ENCODE measurements around the gene STAB1. TPM values are rescaled to one million over a fixed set of nuclear protein-coding genes. Genes with fewer than 3 reads are reported as not detected.

STAB1 gene
- total and polyA plus RNA-seq, 2 experiments from 2014 or later = 0.90 to 1.9 TPM

DNA sequence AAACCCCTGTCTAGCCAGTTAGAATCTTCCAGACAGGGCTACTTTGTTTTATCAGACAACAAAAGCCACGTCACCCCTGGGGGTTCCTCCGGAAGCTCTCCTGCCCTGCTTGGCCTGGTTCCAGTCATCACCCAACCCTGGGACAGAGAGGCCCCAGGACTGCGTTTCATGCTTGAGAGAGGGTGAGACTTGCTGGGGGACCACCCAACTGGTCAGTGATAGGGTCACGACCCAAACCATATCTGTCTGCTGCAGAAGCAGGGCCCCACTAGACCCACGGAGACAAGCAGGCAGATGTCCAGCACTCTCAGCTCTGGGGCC, 37.3 kb downstream of the STAB1 start:
- H3K27ac ChIP-seq (ENCODE audit: low read depth) = no peak overlapping the region
- no peak overlapping the region for H3K27ac Mint-ChIP-seq
- peak overlapping the region; percentile 80 for H3K4me3 ChIP-seq
- H3K4me1 Mint-ChIP-seq = peaks cover 26% of the 10 kb centered on the region
- H3K9me3 Mint-ChIP-seq = no peaks in the 10 kb centered on the region
- no peaks in the 10 kb centered on the region for H3K9me2 ChIP-seq (ENCODE audit: insufficient read depth)
- ATAC-seq (no peak), DNase-seq (ENCODE audit: low spot score) (no peak)
- H3K4me1 ChIP-seq (ENCODE audit: insufficient read depth) = peaks cover 28% of the 10 kb centered on the region
- H3K4me2 ChIP-seq = peak overlapping the region; percentile 97
- H3F3A ChIP-seq (replicated peaks; ENCODE audit: low read depth) = peaks cover 18% of the 10 kb centered on the region
- peaks cover 44% of the 10 kb centered on the region for H3K79me2 ChIP-seq (replicated peaks; ENCODE audit: insufficient read depth)
- no peaks in the 10 kb centered on the region for H3K36me3 ChIP-seq (ENCODE audit: insufficient read depth)
- H3K27me3 ChIP-seq (ENCODE audit: insufficient read depth) = no peaks in the 10 kb centered on the region
- peaks cover 22% of the 10 kb centered on the region for H3K36me3 Mint-ChIP-seq (ENCODE audit: low read depth)
- H3K4me3 Mint-ChIP-seq = peak overlapping the region; percentile 84
- TF ChIP-seq EZH2phosphoT487 (IDR thresholded peaks at IDR 0.05; ENCODE audit: unreplicated experiment) = no peak
- no peak for TF ChIP-seq POLR2AphosphoS5 (IDR thresholded peaks at IDR 0.05; ENCODE audit: low read depth)
- no peak for TF ChIP-seq ZNF331 (CRISPR knock-in tag; IDR thresholded peaks at IDR 0.05; ENCODE audit: low read depth)
- TF ChIP-seq STAT1 (IDR thresholded peaks at IDR 0.05; ENCODE audit: unreplicated experiment) = no peak
- TF ChIP-seq ZNF114 (CRISPR knock-in tag; IDR thresholded peaks at IDR 0.05) = no peak
- H3K27me3 Mint-ChIP-seq (ENCODE audit: insufficient read depth, low read depth, poor library complexity) = peaks cover 24% of the 10 kb centered on the region
- H4K20me1 ChIP-seq (replicated peaks; ENCODE audit: insufficient read depth) = peaks cover 20% of the 10 kb centered on the region
- H2AFZ ChIP-seq = no peak overlapping the region

DNA sequence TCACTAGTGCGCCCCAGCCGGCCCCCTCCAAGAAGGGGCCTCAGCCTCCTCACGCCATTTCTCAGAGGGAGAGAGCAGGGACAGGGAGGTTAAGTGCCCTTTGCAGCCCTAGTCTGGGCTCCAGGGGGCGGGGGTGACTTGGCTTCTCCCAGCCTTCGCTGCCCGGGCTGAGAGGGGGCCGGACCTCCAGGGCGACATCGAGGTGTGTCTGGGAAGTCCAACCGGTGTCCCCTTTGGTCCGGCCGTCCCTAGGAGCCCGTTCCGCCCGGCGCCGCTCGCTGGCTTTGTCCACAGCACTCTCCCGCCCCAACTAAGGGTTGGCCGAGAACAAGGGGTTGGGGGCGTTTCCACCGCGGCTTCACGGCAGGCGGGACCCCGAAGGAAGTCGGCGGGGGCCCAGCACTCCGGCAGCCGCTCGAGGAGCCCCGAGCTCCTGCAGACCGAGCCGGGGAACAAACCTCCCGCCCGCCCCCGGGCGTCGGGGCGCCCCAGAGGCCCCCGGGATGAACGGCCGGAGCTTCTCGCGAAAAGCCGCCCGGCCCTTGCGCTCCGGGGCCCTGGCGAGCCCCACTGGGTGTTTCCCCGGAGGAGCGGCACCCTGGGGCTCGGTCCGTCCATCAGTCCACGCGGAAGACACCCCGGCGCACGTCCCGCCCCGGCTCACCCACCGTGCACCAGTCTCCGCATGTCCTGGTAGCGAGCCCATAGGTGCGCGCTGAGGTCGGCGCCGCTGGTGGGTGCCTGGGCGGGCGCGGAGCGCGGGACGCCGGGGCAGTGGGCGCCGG, 37.9 kb downstream of the STAB1 start:
- peak; percentile 70 for DNase-seq (ENCODE audit: low spot score)
- TF ChIP-seq, protein P1, sequence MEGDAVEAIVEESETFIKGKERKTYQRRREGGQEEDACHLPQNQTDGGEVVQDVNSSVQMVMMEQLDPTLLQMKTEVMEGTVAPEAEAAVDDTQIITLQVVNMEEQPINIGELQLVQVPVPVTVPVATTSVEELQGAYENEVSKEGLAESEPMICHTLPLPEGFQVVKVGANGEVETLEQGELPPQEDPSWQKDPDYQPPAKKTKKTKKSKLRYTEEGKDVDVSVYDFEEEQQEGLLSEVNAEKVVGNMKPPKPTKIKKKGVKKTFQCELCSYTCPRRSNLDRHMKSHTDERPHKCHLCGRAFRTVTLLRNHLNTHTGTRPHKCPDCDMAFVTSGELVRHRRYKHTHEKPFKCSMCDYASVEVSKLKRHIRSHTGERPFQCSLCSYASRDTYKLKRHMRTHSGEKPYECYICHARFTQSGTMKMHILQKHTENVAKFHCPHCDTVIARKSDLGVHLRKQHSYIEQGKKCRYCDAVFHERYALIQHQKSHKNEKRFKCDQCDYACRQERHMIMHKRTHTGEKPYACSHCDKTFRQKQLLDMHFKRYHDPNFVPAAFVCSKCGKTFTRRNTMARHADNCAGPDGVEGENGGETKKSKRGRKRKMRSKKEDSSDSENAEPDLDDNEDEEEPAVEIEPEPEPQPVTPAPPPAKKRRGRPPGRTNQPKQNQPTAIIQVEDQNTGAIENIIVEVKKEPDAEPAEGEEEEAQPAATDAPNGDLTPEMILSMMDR (conservative IDR thresholded peaks at IDR 0.05; ENCODE audit: low read depth in 2 of 2) = 0 out of 4 replicates have a peak, but pooled peaks of 1 of the 2 experiments have one; percentile 0
- TF ChIP-seq NANOG (IDR thresholded peaks at IDR 0.05; ENCODE audit: borderline replicate concordance) = no peak
- TF ChIP-seq JUNB (IDR thresholded peaks at IDR 0.05; ENCODE audit: unreplicated experiment) = no peak
- Histone ChIP-seq H2AFZ (no peak overlapping the region), H4K20me1 (replicated peaks; ENCODE audit: insufficient read depth) (peaks cover 26% of the 10 kb centered on the region), H3K36me3 (ENCODE audit: insufficient read depth) (no peaks in the 10 kb centered on the region), H3F3A (replicated peaks; ENCODE audit: low read depth) (peaks cover 18% of the 10 kb centered on the region), H3K4me1 (ENCODE audit: insufficient read depth) (peaks cover 34% of the 10 kb centered on the region), H3K79me2 (replicated peaks; ENCODE audit: insufficient read depth) (peaks cover 50% of the 10 kb centered on the region), H3K4me3 (peak overlapping the region; percentile 80), H3K27me3 (ENCODE audit: insufficient read depth) (no peaks in the 10 kb centered on the region), H3K4me2 (peak overlapping the region; percentile 97), H3K27ac (ENCODE audit: low read depth) (no peak overlapping the region), H3K9me2 (ENCODE audit: insufficient read depth) (no peaks in the 10 kb centered on the region)
- Mint-ChIP-seq H3K27me3 (ENCODE audit: insufficient read depth, low read depth, poor library complexity) (peaks cover 26% of the 10 kb centered on the region), H3K27ac (no peak overlapping the region), H3K4me1 (peaks cover 31% of the 10 kb centered on the region), H3K9me3 (no peaks in the 10 kb centered on the region), H3K36me3 (ENCODE audit: low read depth) (peaks cover 18% of the 10 kb centered on the region), H3K4me3 (peak overlapping the region; percentile 84)
- ATAC-seq = peak; percentile 0; the same call in 2 of the 3 replicates
